Measurements from ENCODE around the gene PTTG2. TPM values are rescaled to one million over a fixed set of nuclear protein-coding genes. Genes with fewer than 3 reads are reported as not detected.

Gene PTTG2
- total RNA-seq, 4 donors from 2014 or later, result 0.62 to 3.5 (median 2.5) TPM; not detected in 1

DNA sequence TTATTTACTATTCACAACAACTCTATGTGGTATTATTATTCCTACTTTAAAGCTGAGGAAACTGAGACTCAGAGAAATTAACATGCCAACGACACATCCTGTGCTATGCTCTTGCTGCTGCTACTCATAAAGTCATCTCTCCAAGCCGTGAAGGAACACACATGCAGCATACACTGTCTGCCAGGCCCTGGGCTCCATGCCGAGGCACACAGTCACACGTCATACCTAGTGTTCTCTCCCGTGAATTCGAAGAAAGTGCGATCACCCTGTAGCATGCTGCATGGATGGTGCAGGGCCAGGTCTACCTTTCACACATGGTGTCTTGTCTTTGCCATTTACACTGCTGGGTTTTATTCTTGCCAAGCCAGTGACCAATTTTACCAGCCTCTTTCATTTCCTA is 35.3 kb upstream of the PTTG2 start:
- TF ChIP-seq, protein P1, sequence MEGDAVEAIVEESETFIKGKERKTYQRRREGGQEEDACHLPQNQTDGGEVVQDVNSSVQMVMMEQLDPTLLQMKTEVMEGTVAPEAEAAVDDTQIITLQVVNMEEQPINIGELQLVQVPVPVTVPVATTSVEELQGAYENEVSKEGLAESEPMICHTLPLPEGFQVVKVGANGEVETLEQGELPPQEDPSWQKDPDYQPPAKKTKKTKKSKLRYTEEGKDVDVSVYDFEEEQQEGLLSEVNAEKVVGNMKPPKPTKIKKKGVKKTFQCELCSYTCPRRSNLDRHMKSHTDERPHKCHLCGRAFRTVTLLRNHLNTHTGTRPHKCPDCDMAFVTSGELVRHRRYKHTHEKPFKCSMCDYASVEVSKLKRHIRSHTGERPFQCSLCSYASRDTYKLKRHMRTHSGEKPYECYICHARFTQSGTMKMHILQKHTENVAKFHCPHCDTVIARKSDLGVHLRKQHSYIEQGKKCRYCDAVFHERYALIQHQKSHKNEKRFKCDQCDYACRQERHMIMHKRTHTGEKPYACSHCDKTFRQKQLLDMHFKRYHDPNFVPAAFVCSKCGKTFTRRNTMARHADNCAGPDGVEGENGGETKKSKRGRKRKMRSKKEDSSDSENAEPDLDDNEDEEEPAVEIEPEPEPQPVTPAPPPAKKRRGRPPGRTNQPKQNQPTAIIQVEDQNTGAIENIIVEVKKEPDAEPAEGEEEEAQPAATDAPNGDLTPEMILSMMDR (IDR thresholded peaks at IDR 0.05), result no peak
- TF ChIP-seq POLR2AphosphoS5 (IDR thresholded peaks at IDR 0.05) (no peak), POLR2A (IDR thresholded peaks at IDR 0.05) (no peak), EP300 (IDR thresholded peaks at IDR 0.05) (no peak)
- no peaks in the 10 kb centered on the region for H3K9me3 ChIP-seq
- no peak overlapping the region for H3K4me3 ChIP-seq
- H3K4me1 ChIP-seq, result peaks cover 0 to 28% (median 5%) of the 10 kb centered on the region in 3 donors
- no peak for ATAC-seq
- 82% methylated on average over 7 of the region's 7 CpGs; no CpG with 5 or more reads in 1 of the 2 donors for WGBS, 2 donors (ENCODE audit: low coverage in 1 of 2)
- H3K27me3 ChIP-seq, result no peaks in the 10 kb centered on the region
- H3K36me3 ChIP-seq, result peaks cover 0 to 4% of the 10 kb centered on the region in 2 donors
- H3K27ac ChIP-seq, result no peak overlapping the region

- Histone ChIP-seq H3K27me3 (no peaks in the 10 kb centered on the region), H3K4me1 (peaks cover 0 to 39% (median 5%) of the 10 kb centered on the region in 3 donors), H3K27ac (no peak overlapping the region), H3K9me3 (no peaks in the 10 kb centered on the region), H3K36me3 (peaks cover 0 to 4% of the 10 kb centered on the region in 2 donors), H3K4me3 (no peak overlapping the region)
- no peak for TF ChIP-seq POLR2AphosphoS5 (IDR thresholded peaks at IDR 0.05)
- TF ChIP-seq POLR2A (IDR thresholded peaks at IDR 0.05), result no peak
- TF ChIP-seq EP300 (IDR thresholded peaks at IDR 0.05), result no peak
- TF ChIP-seq, protein P1 (IDR thresholded peaks at IDR 0.05), result no peak
- no peak for ATAC-seq
- 73 to 91% methylated on average over 3 to 4 of the region's 4 CpGs for WGBS, 2 donors (ENCODE audit: low coverage in 1 of 2)
Observed at GRCh38 chr4:37927434-37927833, 32.8 kb upstream of the PTTG2 start.

DNA sequence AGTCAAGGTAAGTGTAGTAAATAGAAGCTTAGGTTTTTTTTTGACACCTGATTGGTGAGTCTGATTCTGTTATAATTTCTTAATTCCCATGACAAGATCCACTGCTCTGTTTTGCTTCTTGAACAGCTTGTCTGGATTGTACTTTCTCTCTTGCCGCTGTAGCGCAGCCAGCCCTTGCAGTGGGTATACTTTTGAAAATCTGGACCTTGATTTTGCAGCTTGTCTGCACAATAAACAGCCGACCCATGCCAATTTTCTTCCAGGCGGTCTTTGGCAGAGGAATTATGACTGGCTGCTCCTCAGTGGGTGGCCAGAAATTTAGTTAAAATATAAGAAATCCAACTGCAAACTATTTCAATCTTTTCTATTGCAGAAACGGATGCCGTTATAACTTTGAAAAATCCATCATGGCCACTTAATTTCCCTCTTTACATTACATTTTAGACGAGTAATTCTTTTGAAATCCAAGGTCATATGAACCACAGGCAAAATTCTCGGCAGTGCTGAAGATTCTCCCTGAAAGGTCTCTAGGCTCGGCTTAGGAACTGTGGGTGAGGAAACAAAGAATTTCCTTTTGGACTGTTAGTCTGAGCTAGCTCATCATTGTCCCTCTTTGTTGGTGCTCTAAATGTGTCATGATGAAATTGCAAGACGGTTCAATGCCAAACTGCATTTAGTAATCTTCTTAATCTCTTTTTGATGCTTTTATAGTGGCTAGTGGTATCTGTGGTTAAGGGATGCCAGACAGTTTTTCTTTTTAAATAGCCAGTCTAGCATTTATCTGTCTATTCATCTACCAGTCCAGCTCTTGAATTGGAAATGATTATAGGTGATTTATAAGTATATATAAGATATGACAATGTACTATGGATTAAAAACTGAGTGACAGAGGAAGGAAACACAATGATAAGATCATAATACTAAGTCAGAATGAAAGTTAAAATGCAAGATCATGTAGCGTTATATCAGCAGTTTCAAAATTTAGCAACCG is 31.5 kb upstream of the PTTG2 start:
- H3K36me3 ChIP-seq, result peaks cover 0 to 4% of the 10 kb centered on the region in 2 donors
- H3K27ac ChIP-seq, result no peak overlapping the region
- H3K9me3 ChIP-seq, result no peaks in the 10 kb centered on the region
- no peaks in the 10 kb centered on the region for H3K27me3 ChIP-seq
- TF ChIP-seq POLR2AphosphoS5 (IDR thresholded peaks at IDR 0.05) (no peak), POLR2A (IDR thresholded peaks at IDR 0.05) (no peak), EP300 (IDR thresholded peaks at IDR 0.05) (no peak)
- TF ChIP-seq, protein P1 (IDR thresholded peaks at IDR 0.05), result no peak
- 32 to 50% methylated on average over 12 of the region's 12 CpGs for WGBS, 2 donors (ENCODE audit: low coverage in 1 of 2)
- ATAC-seq, result no peak
- peaks cover 0 to 43% (median 5%) of the 10 kb centered on the region in 3 donors for H3K4me1 ChIP-seq
- no peak overlapping the region for H3K4me3 ChIP-seq

- no peaks in the 10 kb centered on the region for H3K36me3 ChIP-seq
- ATAC-seq, result no peak
- no peaks in the 10 kb centered on the region for H3K9me3 ChIP-seq
- WGBS, 2 donors (ENCODE audit: low coverage in 1 of 2), result 84 to 100% methylated on average over 2 to 7 of the region's 8 CpGs
- H3K4me3 ChIP-seq, result no peak overlapping the region
- TF ChIP-seq, protein P1 (IDR thresholded peaks at IDR 0.05), result no peak
- no peak for TF ChIP-seq EP300 (IDR thresholded peaks at IDR 0.05)
- TF ChIP-seq POLR2AphosphoS5 (IDR thresholded peaks at IDR 0.05), result no peak
- TF ChIP-seq POLR2A (IDR thresholded peaks at IDR 0.05), result no peak
- peaks cover 0 to 33% (median 0%) of the 10 kb centered on the region in 3 donors for H3K4me1 ChIP-seq
- H3K27me3 ChIP-seq, result no peaks in the 10 kb centered on the region
- H3K27ac ChIP-seq, result no peak overlapping the region
Observed at GRCh38 chr4:37934096-37934495, 26.1 kb upstream of the PTTG2 start.

Data from gastroesophageal sphincter (tissue), 4 donors.